Stimulated activated CD4-positive, alpha-beta T cell treated with anti-CD3 and anti-CD28 coated beads, Interleukin-15, amount 100 ng/mL, for 1 hour (primary cell): ENCODE measurements around the gene ARHGEF7.

Experiments
- DNase-seq, 2 donors: peaks; one replicate each; pipeline ENCODE4 v3.0.0-alpha.2; 2020; ENCODE audit warnings: low read depth in 1 of 2, low spot score in 1 of 2

ARHGEF7 gene

DNA sequence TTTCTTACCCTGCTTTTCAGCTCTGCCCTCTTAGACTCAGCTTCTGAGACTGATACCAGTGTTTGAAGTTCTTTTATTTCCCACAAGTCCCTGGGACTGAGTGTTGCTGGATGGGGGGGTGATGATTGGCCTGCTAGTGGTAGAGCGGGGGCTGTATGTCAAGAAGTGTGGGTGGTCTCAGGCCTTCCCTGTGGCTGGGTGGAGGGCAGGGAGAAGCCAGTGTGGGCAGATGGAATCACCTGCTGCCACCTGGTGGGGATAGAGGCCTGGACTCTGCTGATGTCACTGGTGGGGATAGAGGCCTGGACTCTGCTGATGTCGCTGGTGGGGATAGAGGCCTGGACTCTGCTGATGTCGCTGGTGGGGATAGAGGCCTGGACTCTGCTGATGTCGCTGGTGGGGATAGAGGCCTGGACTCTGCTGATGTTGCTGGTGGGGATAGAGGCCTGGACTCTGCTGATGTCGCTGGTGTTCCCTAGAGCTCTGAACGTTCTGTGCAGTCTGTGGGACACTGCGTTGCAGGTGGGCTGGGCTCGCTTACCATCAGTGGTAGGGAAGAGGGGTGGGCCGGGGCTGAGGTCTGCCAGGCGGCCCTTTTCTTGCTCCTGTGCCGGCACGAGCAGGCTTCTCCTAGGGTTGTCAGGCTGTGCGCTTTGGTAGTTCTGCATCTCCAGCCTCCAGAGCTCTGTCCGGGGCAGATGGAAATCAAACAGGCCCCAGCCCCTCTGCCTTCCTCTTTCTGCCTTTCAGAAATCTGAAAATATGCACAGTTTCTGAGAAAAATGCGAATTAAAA, 101.3 kb downstream of the ARHGEF7 start:
- DNase-seq: peak in 1 of 2 donors; percentile 16

DNA sequence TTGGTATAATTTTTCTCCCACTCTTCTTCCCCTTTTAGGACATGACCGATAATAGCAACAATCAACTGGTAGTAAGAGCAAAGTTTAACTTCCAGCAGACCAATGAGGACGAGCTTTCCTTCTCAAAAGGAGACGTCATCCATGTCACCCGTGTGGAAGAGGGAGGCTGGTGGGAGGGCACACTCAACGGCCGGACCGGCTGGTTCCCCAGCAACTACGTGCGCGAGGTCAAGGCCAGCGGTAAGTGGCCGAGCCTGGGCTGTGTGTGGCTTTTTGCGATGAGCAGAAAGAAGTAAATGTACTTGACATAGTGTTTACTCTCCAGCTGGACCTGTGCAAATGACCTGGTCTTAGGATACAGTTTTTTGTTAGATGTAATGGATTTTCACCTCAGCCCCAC, 102.5 kb downstream of the ARHGEF7 start:
- no peak for DNase-seq

DNA sequence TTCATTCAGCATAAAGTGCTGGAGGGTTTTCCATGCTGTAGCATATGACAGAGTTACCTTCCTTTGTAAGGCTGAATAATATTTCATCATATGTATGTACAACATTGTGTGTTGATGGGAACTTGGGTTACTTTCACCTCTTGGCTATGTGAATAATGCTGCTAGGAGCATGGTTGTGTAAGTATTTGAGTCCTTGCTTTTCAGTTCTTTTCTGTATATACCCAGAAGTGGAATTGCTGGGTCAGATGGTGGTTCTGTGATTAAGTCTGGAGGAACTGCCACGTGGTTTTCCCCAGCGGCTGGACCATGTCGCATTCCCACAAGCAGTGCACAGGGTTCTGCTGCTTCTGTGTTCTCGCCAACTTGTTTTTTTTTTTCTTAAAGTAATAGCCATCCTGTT, 104.2 kb downstream of the ARHGEF7 start:
- no peak for DNase-seq

DNA sequence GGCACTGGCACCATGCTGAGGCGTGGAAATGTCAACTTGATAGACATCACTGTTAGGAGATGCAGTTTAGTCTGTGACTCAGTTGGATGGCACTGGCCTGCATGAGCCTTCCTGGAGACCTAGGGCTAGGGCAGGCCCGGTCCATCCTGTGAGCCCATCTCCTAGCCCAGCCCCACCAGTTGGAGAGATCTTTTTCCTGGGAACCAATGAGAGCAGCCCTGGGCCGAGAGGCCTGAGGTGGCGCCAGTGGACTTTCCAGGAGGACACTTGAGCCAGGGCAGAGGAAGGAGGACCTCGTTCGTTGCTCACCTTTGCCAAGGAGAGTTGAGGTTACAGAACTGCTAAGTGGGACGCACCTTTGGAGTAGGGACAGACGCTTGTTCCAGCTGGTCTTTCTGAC, 104.8 kb downstream of the ARHGEF7 start:
- DNase-seq: no peak

DNA sequence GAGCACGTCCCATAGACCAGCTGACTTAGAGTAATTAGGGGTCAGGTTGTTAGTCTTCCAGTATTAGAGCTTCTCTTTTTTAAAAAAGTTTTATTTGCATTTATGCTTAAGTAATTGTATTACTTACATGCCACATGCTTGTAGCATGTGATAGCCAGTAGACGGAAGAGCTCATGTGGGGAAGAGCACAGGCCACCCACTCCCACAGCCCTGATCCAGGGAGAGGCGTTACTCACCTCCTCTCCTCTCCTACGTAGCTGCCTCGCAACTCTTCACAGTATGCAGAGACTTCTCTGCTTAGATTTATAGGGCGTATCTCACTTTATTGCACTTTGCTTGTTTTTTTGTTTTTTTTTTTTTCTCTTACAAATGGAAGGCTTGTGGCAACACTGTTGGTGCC, 110.1 kb downstream of the ARHGEF7 start:
- no peak for DNase-seq

DNA sequence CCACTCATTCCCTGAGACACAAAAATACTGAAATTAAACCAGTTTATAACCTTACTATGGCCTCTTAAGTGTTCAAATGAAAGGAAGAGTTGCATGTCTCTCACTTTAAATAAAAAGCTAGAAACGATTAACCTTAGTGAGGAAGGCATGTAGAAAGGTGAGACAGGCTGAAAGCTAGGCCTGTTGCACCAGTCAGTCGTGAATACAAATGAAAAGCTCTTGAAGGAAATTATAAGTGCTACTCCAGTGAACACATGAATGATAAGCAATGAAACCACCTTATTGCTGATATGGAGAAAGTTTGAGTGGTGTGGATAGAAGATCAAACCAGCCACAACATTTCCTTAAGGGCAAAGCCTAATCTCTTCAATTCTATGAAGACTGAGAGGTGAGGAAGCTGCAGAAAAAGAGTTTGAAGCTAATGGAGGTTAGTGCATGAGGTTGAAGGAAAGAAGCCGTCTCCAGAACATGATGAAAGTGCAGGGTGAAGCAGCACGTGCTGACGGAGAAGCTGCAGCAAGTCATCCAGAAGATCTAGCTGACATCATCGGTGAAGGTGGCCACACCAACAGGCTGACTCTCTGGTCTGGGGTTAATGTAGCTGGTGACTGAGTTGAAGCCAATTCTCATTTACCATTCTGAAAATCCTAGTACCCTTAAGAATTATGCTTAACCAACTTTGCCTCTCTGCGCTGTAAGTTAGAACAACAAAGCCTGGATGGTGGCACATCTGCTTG, 110.9 kb downstream of the ARHGEF7 start:
- no peak for DNase-seq

DNA sequence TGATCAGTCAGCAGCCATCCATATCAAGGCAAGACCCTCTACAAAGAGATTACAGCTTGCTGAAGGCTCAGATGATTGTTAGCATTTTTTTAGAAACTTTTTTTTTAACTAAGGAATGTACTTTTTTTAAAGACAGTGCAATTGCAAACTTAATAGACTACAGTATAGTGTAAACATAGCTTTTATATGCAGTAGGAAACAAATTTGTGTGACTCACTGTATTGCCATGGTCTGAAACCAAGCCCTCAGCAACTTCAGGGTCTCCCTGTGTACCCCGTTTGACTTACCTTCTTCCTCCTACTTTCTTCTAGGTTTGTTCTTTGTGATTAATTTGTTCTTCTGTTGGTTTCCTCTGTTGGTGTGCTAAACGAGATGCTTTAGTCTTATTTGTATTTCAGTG, 112.3 kb downstream of the ARHGEF7 start:
- DNase-seq: no peak

DNA sequence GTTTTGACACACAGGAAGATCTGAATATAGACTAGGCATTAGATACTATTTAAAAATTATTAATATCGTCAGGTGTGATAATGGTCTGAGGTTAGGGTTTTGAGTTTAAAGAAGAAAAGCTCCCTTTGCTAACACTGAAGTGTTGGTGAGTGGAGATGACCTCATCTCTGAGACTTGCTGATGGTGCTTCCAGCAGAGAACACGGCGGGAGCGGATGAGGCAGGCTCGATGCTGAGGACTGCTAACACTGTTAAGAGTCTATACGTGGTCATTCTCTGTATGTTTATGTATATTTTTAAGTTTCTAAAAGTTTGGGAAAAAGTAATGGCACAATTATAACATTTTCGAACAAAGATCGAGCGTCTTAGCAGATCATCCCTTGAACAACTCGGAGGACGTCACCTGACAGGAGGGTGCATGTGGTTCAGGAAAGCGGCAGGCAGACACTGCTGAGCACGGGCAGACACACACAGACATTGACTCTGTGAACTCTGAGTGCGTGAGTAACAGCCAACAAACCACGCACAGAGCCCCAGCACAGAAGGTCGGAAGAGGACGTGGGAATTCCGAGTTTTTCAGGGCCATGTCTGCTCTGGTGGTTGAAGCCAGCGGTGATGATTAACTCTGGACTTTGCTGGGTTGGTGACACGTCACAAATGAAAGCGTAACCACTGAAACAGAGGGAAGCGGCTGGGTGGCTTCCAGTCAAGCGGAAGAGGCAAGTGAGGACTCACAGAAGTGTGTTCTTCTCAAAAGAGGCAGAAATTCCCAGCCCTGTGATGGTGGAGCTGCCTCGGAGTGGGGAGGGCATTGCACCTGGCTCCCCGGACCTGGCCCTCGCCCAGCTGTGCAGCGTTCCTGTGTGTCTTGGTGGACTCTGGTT, 113.4 kb downstream of the ARHGEF7 start:
- no peak for DNase-seq

DNA sequence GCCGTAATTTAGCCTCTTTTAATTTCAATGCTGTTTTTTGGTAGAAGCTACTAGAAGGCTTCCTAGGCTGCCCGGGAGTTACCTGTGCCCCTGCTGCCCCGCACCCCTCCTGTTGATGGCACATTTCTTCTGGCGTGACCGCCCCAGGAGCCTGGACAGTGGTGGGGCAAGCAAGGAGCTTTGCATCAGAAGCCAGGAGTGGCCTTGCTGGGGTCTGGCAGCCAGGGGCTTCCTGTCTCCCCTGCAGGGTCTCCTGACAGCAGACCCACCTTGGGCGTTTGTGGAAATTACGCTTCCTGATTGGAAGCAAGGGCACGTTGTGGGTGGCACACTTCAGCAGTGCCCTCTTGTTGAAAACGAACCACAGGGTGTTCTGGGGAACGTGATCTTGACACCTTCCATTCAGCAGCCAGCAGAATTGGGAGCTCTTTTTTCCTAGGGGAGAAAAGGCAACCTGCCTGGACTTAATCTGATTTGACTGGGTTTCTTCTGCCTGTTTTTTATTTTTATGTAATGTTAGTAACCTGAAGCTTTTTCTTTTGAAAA, 115.3 kb downstream of the ARHGEF7 start:
- DNase-seq: no peak

DNA sequence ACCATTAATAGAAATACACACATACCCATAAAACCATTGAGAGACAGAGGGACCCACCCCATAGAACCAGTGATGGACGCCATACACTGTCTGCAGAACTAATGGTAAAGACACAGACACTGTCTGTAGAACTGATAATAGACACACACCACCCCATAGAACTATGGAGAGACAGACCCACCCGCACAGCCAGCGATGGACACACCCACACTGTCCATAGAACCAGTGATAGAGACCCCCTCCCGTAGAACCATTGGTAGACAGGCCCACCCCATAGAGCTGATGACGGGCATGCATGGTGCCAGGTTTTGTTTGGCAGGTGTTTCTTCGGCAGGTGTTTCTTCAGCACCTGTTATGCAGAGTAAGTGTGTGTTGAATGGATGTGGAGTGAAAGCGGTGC, 117.1 kb downstream of the ARHGEF7 start:
- no peak for DNase-seq

DNA sequence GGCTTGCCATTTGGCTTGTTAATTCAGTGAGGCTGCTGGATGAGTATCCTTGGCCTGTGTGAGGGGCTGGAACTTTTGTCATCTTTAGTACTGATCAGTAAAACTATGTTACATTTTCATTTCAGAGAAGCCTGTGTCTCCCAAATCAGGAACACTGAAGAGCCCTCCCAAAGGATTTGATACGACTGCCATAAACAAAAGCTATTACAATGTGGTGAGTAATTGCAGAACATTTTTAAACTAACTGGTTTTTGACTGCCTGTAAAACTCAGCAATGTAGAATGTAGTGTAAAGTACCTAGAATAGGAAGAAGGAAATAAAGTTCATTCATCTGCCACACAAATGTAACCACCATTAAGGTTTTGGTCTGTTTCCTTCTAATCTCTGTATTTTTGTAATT, 118.0 kb downstream of the ARHGEF7 start:
- no peak for DNase-seq

DNA sequence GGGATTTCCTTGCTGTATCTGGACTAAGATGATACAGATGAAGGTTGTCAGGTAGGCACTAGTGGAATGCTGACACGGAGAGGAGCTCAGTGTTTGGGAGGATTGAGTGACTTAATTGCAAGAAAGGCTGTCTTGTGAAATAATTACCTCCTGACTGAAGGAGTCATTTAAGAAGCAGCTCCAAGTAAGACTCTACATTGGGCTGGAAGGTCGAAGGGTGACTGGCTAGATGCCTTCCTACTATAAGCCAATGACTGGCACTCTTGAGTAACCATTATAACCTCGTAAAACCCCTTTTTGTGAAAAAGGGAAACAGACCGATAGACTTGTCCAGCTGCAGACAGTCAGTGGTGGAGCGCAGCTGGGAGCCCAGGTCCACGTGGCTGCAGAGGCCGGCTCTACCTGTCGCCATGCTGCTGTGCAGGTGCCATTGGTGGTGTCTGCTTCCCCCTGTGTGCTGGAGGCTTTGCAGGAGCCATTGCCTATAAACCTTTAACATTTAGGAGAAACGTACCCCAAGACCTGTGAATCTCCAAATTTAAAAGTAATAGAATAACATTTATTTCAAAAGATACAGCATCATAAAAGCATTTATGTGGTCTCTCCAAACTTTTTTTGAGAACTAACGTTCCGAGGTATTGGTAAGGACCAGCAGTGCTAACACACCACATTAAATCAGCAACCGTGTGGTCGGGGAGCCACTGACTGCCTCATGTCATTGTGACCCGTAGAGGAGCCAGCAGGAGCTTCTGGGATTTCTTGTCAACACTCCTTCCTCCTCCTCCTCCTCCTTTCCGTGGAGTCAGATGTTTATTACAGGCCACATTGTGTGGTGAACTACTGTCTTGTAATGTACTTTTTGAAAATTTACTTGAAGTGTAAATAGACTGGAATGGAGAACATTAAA, 124.9 kb downstream of the ARHGEF7 start:
- no peak for DNase-seq

DNA sequence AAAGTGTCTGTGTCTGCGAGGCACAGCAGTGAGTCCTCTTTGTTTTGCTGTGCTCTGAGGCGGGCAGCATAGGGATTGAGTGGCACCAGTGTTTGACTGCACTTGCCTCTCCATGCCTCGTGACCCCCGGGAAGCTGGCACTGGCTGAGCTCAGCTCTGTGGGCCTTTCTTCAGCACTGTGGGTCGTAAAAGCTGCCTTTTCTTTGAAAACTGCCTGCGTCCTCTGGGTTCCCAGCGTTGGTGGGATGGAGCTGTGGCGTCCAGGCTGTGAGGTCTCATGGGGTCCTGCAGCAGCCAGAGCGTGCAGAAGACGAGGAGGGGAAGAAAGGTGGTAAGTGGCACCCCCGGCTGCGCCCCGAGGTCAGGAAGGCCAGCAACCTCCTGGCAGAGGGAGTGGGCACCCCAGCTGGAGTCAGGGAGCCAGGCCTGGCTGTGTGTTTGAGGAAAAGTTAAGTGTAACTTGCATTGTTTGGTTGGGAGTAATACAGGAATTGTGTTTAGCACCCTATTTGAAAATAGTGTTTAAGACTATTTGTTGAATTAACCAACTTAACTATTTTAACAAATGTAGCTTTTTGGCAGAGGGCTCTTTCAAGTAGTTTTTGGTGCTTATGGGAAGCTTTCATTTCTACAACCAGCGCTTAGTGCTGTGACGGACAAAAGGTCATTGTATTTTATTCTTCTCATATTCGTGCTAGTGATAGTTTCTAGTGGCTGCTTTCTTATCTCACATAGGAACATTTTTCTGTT, 126.1 kb downstream of the ARHGEF7 start:
- no peak for DNase-seq

DNA sequence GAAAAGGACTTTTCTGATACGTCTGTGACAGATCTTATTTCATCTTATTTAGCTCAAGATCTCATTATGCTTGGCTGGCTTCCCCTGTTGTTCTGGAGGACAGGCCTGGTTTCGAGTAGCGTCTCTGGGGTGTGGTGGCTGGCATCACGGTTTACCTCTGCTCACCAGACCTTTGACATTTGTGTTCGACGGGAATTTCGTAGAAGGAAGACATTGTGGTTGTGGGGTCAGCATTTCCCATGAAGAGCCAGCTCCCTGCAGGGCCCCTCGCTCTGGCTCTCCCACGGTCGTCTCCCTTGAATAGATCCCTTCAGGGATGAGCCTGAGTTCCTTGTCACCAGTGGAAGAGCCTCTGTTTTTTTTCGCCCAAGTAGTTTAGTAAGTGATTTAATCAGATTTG, 126.8 kb downstream of the ARHGEF7 start:
- no peak for DNase-seq

DNA sequence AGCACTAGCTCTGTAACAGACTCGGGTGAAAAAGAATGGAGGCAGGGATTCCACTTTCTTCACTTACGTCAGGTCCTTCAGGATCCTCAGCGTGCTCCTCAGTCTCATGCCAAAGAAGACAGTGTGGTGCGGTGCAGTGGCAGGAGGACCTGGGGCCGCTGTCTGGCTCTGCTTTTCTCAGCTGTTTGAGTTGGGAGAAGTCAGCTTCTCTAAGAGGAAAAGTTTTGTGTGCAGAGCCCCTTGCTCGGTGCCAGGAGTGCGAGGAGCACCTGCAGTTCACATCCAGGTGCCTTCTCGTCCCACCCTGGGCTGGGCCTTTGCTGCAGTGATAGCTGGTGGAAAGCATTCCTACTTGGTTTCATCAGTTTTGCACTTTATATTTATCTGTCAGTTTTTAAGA, 127.5 kb downstream of the ARHGEF7 start:
- no peak for DNase-seq

DNA sequence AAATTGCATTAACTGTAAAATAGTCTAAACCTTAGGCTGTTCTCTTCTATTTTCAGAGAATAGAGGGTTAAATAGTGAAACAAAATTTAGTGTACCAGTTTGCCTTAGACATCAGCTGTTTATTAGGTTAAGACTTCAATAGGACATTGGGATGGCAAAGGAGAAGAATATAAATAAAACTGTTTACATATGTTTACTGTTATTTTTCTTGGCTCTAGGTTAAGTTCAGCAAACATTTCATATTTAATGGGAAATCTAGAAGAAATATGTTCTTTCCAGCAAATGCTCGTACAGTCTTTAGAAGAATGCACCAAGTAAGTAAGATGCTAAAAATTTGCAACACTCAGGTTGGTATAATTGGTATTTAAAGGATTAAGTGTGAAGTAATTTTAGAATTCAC, 128.9 kb downstream of the ARHGEF7 start:
- no peak for DNase-seq

DNA sequence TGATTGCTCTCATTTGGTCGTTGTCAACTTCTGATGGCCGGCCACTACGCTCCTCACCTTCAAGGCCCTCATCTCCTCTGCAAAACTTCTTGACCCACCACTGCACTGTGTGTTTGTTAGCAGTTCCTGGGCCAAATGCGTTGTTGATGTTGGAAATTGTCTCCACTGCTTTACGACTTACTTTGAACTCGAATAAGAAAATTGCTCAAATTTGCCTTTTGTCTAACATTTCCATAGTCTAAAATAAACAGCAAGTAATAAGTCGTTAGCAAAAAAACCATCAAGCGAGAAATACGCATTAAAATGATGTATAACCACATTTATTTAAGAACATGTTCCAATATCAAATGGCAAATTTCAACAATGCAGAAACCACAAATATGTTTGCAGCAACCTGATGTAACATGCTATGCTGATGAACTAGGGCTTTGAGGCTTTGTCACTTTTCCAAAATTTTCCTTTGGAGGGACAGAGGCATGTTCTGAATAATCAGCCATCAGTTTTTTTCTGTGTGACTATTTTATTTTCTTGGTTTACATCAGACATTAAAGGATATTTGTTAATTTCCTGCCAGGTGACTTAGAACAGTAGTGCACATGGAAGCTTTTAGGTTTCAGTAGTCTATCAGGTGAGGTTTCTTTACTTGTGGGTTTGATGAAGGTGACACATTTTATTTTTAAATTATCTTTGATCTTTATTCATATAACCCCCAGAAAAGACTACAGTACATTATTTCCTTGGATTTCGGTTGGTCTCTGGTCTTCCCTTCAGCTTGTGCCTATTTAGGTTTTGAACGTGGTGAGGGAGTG, 130.7 kb downstream of the ARHGEF7 start:
- DNase-seq: no peak

DNA sequence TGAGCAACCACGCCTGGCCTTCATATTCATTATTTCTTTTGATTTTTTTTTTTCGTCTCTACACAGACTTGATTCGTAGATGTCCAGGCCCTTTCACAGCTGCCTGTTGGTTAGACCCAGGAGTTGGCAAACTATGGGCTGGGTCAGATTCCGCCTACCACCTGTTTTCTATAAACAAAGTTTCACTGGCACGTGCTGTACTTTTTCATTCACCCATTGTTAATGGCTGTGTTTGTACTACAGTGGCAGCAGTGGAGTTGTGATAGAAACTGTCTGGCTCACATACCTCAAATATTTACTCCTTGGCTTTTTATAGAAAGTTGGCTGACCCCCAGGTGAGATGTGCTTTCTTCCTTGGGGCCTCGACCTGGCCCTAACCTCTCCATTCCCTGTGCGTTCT, 132.4 kb downstream of the ARHGEF7 start:
- DNase-seq: no peak

DNA sequence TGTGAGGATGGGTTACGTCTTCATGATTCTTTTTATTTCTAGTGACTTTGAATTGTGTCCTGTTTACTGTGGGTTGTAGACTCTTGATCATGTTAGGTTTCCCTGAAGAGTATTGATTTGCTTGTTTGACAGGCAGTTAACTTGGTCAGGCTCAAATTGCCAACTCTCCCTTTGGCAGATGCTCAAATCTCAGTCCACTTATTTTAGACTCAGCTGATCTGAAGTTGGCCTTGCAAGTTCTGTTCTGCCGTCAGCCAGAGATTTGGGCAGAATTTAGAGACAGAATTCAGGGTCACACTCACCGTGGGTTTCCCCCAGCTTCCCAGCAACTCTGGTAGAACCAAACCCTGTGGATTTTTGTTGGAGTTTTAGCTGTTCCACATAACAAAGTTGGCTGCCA, 133.7 kb downstream of the ARHGEF7 start:
- DNase-seq: no peak
